Stimulated activated CD8-positive, alpha-beta memory T cell treated with anti-CD3 and anti-CD28 coated beads, Interleukin-2, amount 100 ng/mL, for 48 hours (primary cell): ENCODE measurements around the gene KATNAL1.

Source experiments
- DNase-seq, 2 donors: peaks; one replicate each; pipeline ENCODE4 v3.0.0-alpha.2; 2020; ENCODE audit warnings: low read depth in 2 of 2

The KATNAL1 gene

GRCh38 chr13:30307194-30307970 is at the start of gene KATNAL1:
Gene KATNAL1 (minus strand): TSS chr13:30307551. CDS start chr13:30283777, 23,774 bp downstream.
- DNase-seq, result peak; percentile 53 to 60

- no peak for DNase-seq
Observed at GRCh38 chr13:30355839-30356238, 48.5 kb upstream of the KATNAL1 start.

- DNase-seq, result peak in 1 of 2 donors; percentile 21
Observed at GRCh38 chr13:30355384-30355699, 48.0 kb upstream of the KATNAL1 start.

GRCh38 chr13:30354493-30355383 is 47.4 kb upstream of the KATNAL1 start:
- no peak for DNase-seq

GRCh38 chr13:30353471-30354215 is 46.3 kb upstream of the KATNAL1 start:
- no peak for DNase-seq

- no peak for DNase-seq
Observed at GRCh38 chr13:30353060-30353459, 45.7 kb upstream of the KATNAL1 start.

- no peak for DNase-seq
Observed at GRCh38 chr13:30352121-30352520, 44.8 kb upstream of the KATNAL1 start.

GRCh38 chr13:30346789-30347167 is 39.4 kb upstream of the KATNAL1 start:
- DNase-seq, result no peak

- peak; percentile 19 to 34 for DNase-seq
Observed at GRCh38 chr13:30346153-30346788, 38.9 kb upstream of the KATNAL1 start.

GRCh38 chr13:30345426-30346100 is 38.2 kb upstream of the KATNAL1 start:
- DNase-seq, result no peak

GRCh38 chr13:30341815-30342570 is 34.6 kb upstream of the KATNAL1 start:
- DNase-seq, result no peak

GRCh38 chr13:30340331-30341250 is 33.2 kb upstream of the KATNAL1 start:
- DNase-seq, result no peak

- no peak for DNase-seq
Observed at GRCh38 chr13:30339738-30340330, 32.5 kb upstream of the KATNAL1 start.

- DNase-seq, result no peak
Observed at GRCh38 chr13:30338952-30339351, 31.6 kb upstream of the KATNAL1 start.

GRCh38 chr13:30338331-30338851 is 31.0 kb upstream of the KATNAL1 start:
- no peak for DNase-seq

GRCh38 chr13:30337061-30337610 is 29.8 kb upstream of the KATNAL1 start:
- no peak for DNase-seq

GRCh38 chr13:30334663-30335386 is 27.5 kb upstream of the KATNAL1 start:
- DNase-seq, result no peak

- no peak for DNase-seq
Observed at GRCh38 chr13:30333616-30334015, 26.3 kb upstream of the KATNAL1 start.
